C4-2B (cell line): ENCODE measurements around the gene GNPTG.

Experiments used
- H3K27ac ChIP-seq: fragments of 450-650 bp; 2 replicates; pipeline ENCODE4 v1.5.1; 2017
- ZFX ChIP-seq: fragments of 450-650 bp; IDR thresholded peaks from 2 replicates; pipeline ENCODE4 v1.6.1; 2017
- TF ChIP-seq, protein P1 (sequence below): fragments of 450-650 bp; conservative IDR thresholded peaks from 2 replicates; pipeline ENCODE4 v1.5.1; 2017; ENCODE audit warnings: mild to moderate bottlenecking

GNPTG gene

DNA sequence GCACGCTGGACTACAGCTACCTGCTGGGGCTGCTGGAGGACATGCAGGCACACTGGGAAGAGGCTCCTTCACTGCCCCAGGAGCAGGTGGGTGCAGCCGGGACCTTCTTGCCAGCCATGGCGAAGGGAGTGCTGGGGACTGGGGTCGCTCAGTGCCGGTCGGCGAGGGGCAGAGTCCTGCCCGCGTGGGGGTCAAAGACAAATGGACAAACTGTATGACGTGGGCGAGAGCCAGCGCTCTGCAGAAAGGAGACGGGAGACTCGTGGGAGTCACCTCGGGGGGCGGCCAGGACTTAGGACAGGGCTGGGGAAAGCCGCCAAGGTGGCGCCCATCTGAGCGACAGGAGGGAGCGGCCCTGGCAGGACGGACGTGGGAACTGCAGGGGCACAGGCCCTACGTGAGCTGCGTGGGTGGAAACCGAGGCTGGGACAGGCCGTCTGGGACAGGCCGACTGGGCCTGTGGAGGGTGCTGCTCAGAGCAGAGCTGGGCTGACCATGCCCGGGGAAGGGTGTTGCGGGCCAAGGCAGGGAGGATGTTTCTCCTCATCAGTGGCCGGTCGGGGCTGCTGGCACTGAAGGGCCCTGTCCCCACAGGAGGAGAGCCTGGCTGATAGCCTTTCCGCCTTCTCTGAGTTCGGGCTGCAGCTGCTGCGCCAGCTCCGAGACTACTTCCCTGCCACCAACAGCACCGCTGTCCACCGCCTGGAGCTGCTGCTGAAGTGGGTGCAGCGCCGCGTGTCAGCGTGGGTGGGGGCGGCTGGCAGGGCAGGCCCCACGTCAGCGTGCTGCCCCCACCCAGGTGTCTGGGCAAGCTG is 8.1 kb upstream of the GNPTG start:
- TF ChIP-seq ZFX = no peak
- peak overlapping the region; percentile 53 for H3K27ac ChIP-seq

DNA sequence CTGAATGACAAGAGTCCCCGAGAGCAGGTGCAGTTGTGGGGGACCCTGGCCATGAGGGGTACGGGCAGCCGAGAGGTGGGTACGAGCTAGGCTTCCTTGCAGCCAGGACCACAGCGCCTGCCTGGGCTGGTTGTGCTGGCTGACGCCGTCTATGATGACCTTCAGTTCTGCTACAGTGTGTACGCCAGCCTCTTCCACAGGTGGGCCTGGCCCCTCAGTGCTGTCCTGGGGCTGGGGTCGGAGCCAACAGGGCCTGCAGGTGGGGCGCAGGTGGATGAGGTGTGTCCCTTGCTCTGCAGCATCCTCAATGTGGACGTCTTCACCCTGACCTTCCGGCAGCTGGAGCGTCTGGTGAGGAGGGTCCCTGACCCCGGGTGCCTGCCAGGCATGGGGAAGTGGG is 7.2 kb upstream of the GNPTG start:
- TF ChIP-seq ZFX = no peak
- TF ChIP-seq, protein P1, sequence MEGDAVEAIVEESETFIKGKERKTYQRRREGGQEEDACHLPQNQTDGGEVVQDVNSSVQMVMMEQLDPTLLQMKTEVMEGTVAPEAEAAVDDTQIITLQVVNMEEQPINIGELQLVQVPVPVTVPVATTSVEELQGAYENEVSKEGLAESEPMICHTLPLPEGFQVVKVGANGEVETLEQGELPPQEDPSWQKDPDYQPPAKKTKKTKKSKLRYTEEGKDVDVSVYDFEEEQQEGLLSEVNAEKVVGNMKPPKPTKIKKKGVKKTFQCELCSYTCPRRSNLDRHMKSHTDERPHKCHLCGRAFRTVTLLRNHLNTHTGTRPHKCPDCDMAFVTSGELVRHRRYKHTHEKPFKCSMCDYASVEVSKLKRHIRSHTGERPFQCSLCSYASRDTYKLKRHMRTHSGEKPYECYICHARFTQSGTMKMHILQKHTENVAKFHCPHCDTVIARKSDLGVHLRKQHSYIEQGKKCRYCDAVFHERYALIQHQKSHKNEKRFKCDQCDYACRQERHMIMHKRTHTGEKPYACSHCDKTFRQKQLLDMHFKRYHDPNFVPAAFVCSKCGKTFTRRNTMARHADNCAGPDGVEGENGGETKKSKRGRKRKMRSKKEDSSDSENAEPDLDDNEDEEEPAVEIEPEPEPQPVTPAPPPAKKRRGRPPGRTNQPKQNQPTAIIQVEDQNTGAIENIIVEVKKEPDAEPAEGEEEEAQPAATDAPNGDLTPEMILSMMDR = no peak
- no peak overlapping the region for H3K27ac ChIP-seq

- no peak overlapping the region for H3K27ac ChIP-seq
- TF ChIP-seq ZFX = no peak
- TF ChIP-seq, protein P1 = no peak
Observed at GRCh38 chr16:1345087-1345486, 6.6 kb upstream of the GNPTG start.

DNA sequence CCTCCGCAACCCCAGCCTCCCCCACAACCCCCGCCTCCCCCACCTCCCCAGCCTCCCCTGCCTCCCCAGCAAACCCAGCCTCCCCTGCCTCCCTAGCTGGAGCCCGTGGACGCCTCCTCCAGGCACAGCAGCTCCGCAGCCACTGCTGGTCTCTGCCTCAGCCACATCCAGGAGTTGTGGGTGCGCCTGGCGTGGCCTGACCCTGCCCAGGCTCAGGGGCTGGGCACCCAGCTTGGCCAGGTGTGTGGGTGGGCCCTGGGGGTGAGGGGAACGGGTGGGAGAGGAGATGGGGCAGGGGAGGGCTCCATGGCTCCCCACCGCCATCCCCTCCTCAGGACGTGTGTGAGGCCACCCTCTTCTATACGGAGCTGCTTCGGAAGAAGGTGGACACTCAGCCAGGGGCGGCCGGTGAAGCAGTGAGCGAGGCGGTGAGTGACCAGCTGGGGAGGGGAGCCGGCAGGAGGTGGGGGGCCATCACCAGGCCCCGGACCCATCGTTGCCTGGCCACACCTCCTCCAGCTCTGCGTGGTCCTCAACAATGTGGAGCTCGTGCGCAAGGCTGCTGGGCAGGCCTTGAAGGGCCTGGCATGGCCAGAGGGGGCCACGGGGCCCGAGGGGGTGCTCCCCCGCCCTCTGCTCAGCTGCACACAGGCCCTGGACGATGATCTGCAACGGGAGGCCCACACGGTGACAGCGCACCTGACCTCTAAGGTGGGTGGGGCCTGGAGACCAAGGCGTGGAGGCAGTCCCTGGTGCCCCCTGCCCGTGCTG is 5.9 kb upstream of the GNPTG start:
- H3K27ac ChIP-seq = no peak overlapping the region
- TF ChIP-seq, protein P1 = no peak
- TF ChIP-seq ZFX = no peak

- H3K27ac ChIP-seq = no peak overlapping the region
- TF ChIP-seq, protein P1 = no peak
- no peak for TF ChIP-seq ZFX
Observed at GRCh38 chr16:1346422-1347285, 5.1 kb upstream of the GNPTG start.

GRCh38 chr16:1347286-1347855 is 4.4 kb upstream of the GNPTG start:
- no peak overlapping the region for H3K27ac ChIP-seq
- TF ChIP-seq, protein P1 = no peak
- no peak for TF ChIP-seq ZFX

GRCh38 chr16:1347962-1348361 is 3.8 kb upstream of the GNPTG start:
- no peak overlapping the region for H3K27ac ChIP-seq
- TF ChIP-seq ZFX = no peak
- TF ChIP-seq, protein P1 = no peak
